ENCODE results near the gene GPR35. TPM values are rescaled to one million over a fixed set of nuclear protein-coding genes. Genes with fewer than 3 reads are reported as not detected.

GPR35 gene
- total RNA-seq, 1 experiment from 2014 or later = 4.2 TPM

DNA sequence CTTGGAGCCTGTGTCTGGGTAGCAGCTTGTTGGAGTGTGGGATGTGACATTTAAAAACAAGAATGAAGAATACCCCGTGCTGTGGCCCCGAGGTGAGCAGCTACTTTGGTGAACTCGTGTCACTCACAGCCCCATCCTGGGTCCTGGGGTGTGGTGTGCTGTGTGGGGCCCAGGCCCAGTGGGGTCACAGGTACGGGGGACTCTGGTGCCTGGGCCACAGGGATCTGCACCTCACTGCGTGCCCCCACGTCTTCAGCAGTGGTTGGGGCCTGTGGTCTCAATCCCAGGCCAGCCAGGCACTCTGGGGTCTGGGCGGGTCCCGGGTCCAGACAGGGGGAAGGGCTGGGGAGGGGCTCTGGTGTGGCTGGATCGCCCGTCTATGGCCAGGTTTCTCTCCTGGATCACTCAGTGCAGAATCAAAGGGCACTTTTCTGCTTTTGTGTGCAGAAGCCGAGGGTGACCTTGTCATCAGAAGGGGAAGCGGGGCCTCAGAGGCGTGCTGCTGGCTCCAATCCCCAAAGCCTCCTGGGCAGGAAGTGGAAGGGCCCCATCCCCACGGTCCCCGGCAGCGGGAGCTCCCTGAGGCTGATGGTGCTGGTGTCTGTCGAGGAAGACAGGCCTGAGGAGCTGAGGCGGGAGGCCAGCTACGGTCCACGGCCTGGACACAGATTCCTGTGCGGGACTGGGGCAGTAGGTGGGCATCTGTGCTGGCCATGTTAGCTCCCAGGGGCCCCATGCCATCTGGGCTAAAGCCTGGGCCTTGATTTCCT is 1.4 kb downstream of the GPR35 start:
- Histone ChIP-seq H3K9me3 (ENCODE audit: control insufficient read depth in 1 of 2, insufficient read depth in 1 of 2, low read depth in 1 of 2, low read length in 2 of 2) (no peaks in the 10 kb centered on the region), H3K79me2 (ENCODE audit: insufficient read depth, low read length) (no peaks in the 10 kb centered on the region), H3K27ac (ENCODE audit: low read depth, low read length) (no peak overlapping the region), H3K4me3 (replicated peaks in 1 of 2; ENCODE audit: low read depth in 1 of 2, low read length in 2 of 2) (no peak overlapping the region), H3K9me2 (ENCODE audit: insufficient read depth) (no peaks in the 10 kb centered on the region), H4K20me1 (ENCODE audit: insufficient read depth) (no peaks in the 10 kb centered on the region), H3K27me3 (ENCODE audit: insufficient read depth, low read length) (no peaks in the 10 kb centered on the region), H2AFZ (ENCODE audit: low read depth, low read length, poor library complexity, severe bottlenecking) (no peak overlapping the region), H3K4me2 (ENCODE audit: low read length) (no peak overlapping the region), H3K9ac (ENCODE audit: low read length) (no peak overlapping the region), H3K4me1 (ENCODE audit: control insufficient read depth in 1 of 2, insufficient read depth in 2 of 2, low read length in 2 of 2) (no peaks in the 10 kb centered on the region), H3K36me3 (ENCODE audit: control insufficient read depth in 1 of 2, insufficient read depth in 2 of 2, low read length in 2 of 2) (no peaks in the 10 kb centered on the region)
- ChIA-PET CTCF (no interaction called here), RAD21 (ENCODE audit: low non-redundant PET in 1 of 2, low total read pairs in 2 of 2, uncharacterized antibody in 2 of 2, unreplicated experiment in 2 of 2) (no interaction called here), POLR2A (no interaction called here)
- intact Hi-C loops (cut with micrococcal nuclease) = no loop called here
- TF ChIP-seq SP1 (IDR thresholded peaks at IDR 0.05; ENCODE audit: low read depth) (no peak), REST (IDR thresholded peaks at IDR 0.05; ENCODE audit: low read depth) (no peak), POLR2A (IDR thresholded peaks at IDR 0.05; ENCODE audit: borderline replicate concordance, extremely low read depth, insufficient read depth, insufficient read length) (no peak), CBX3 (IDR thresholded peaks at IDR 0.05; ENCODE audit: low read depth) (no peak), RAD21 (IDR thresholded peaks at IDR 0.05; ENCODE audit: low read depth) (no peak), EZH2 (IDR thresholded peaks at IDR 0.05) (no peak), ZFX (IDR thresholded peaks at IDR 0.05) (no peak), SRF (IDR thresholded peaks at IDR 0.05; ENCODE audit: low read depth) (no peak), EZH2phosphoT487 (IDR thresholded peaks at IDR 0.05; ENCODE audit: borderline replicate concordance) (no peak), POLR2AphosphoS5 (IDR thresholded peaks at IDR 0.05; ENCODE audit: low read depth, low read length) (no peak), ELF1 (IDR thresholded peaks at IDR 0.05; ENCODE audit: borderline replicate concordance, low read depth) (no peak), SIN3A (IDR thresholded peaks at IDR 0.05; ENCODE audit: low read depth) (no peak), FOSL1 (IDR thresholded peaks at IDR 0.05; ENCODE audit: low read depth) (no peak), EGR1 (IDR thresholded peaks at IDR 0.05; ENCODE audit: low read depth) (no peak), CEBPB (IDR thresholded peaks at IDR 0.05; ENCODE audit: low read depth) (no peak), ZNF274 (IDR thresholded peaks at IDR 0.05; ENCODE audit: low read depth, low read length) (no peak), TCF7L2 (IDR thresholded peaks at IDR 0.05; ENCODE audit: borderline replicate concordance, extremely low read depth, insufficient read depth, insufficient read length) (no peak)
- TF ChIP-seq, protein P1, sequence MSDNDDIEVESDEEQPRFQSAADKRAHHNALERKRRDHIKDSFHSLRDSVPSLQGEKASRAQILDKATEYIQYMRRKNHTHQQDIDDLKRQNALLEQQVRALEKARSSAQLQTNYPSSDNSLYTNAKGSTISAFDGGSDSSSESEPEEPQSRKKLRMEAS (IDR thresholded peaks at IDR 0.05) = no peak
- TF ChIP-seq, protein P2, sequence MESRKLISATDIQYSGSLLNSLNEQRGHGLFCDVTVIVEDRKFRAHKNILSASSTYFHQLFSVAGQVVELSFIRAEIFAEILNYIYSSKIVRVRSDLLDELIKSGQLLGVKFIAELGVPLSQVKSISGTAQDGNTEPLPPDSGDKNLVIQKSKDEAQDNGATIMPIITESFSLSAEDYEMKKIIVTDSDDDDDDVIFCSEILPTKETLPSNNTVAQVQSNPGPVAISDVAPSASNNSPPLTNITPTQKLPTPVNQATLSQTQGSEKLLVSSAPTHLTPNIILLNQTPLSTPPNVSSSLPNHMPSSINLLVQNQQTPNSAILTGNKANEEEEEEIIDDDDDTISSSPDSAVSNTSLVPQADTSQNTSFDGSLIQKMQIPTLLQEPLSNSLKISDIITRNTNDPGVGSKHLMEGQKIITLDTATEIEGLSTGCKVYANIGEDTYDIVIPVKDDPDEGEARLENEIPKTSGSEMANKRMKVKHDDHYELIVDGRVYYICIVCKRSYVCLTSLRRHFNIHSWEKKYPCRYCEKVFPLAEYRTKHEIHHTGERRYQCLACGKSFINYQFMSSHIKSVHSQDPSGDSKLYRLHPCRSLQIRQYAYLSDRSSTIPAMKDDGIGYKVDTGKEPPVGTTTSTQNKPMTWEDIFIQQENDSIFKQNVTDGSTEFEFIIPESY (IDR thresholded peaks at IDR 0.05; ENCODE audit: extremely low read depth, insufficient replicate concordance, low read length) = no peak
- TF ChIP-seq, protein P3, sequence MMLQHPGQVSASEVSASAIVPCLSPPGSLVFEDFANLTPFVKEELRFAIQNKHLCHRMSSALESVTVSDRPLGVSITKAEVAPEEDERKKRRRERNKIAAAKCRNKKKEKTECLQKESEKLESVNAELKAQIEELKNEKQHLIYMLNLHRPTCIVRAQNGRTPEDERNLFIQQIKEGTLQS (IDR thresholded peaks at IDR 0.05) = no peak
- no TSS peak for BruUV-seq (replicated peaks)
- DNase-seq (ENCODE audit: low read depth, low spot score) = no peak
- ATAC-seq = no peak

Measured in HCT116 (cell line).